A673 (cell line): ENCODE data around the gene TBX20.

Source experiments
- CTCF ChIP-seq: fragments of 300-800, 200-600 bp; sonication (generic); conservative IDR thresholded peaks from 2 replicates; pipeline ENCODE4 v1.5.1; 2017; ENCODE audit warnings: low read depth, mild to moderate bottlenecking, antibody characterized with exemption, low read length, moderate library complexity, mixed read lengths
- EZH2 ChIP-seq: fragments of 200-600 bp; sonication (generic); IDR thresholded peaks from 2 replicates; pipeline ENCODE4 v1.6.1; 2017; ENCODE audit warnings: borderline replicate concordance, low read depth, mild to moderate bottlenecking, mixed read lengths, antibody characterized with exemption, low read length; ENCODE audit not compliant: poor library complexity, severe bottlenecking

GRCh38 chr7:35280902-35281301 is 27.0 kb upstream of the TBX20 start:
- TF ChIP-seq CTCF (no peak), EZH2 (no peak)
